Fibroblast of villous mesenchyme (primary cell): Measurements from ENCODE around the gene COL6A6. TPM values are rescaled to one million over a fixed set of nuclear protein-coding genes. Genes with fewer than 3 reads are reported as not detected.

Experiments
- DNase-seq: peaks from one replicate; pipeline ENCODE4 v3.0.0-alpha.2; 2010; ENCODE audit warnings: low read depth
- H3K4me3 ChIP-seq: 2 replicates; pipeline ENCODE4 v1.5.1; 2011; ENCODE audit warnings: low read depth, mild to moderate bottlenecking, low read length
- CTCF ChIP-seq: IDR thresholded peaks from 2 replicates; pipeline ENCODE4 v1.5.1; 2012; ENCODE audit warnings: low read depth, mild to moderate bottlenecking, low read length; ENCODE audit not compliant: insufficient read depth
- total RNA-seq: library from RNA; depleted of rRNA; stranded (reverse); fragments of >200 nt; gene quantifications from 2 replicates; pipeline ENCODE4 v1.2.3, GENCODE V29; 2012

Gene COL6A6
- under 0.01 TPM in 1 of 2 replicates, not detected in the other for total RNA-seq

GRCh38 chr3:130516645-130517512, at the start of gene COL6A6:
Gene COL6A6 (plus strand): TSS chr3:130517177. CDS start chr3:130560365, 43,188 bp downstream.
- no peak for TF ChIP-seq CTCF
- H3K4me3 ChIP-seq, result no peak within 1 kb of the TSS
- no peak for DNase-seq

- DNase-seq, result no peak
- no peak overlapping the region for H3K4me3 ChIP-seq
- no peak for TF ChIP-seq CTCF
Observed at GRCh38 chr3:130468311-130468710, 48.7 kb upstream of the COL6A6 start.

- DNase-seq, result no peak
- no peak overlapping the region for H3K4me3 ChIP-seq
- no peak for TF ChIP-seq CTCF
Observed at GRCh38 chr3:130470126-130470525, 46.9 kb upstream of the COL6A6 start.

GRCh38 chr3:130473416-130473815, 43.6 kb upstream of the COL6A6 start:
- no peak for TF ChIP-seq CTCF
- no peak overlapping the region for H3K4me3 ChIP-seq
- DNase-seq, result no peak

GRCh38 chr3:130480736-130481135, 36.2 kb upstream of the COL6A6 start:
- TF ChIP-seq CTCF, result peak; percentile 51
- peak; percentile 37 for DNase-seq

GRCh38 chr3:130488288-130488687, 28.7 kb upstream of the COL6A6 start:
- no peak for TF ChIP-seq CTCF
- no peak overlapping the region for H3K4me3 ChIP-seq
- DNase-seq, result no peak

More at GRCh38 chr3:130480736-130481135, 36.2 kb upstream of the COL6A6 start:
- no peak overlapping the region for H3K4me3 ChIP-seq
